Chondrocyte (in vitro differentiated cells): ENCODE measurements around the gene PPP2R2D. TPM values are rescaled to one million over a fixed set of nuclear protein-coding genes. Genes with fewer than 3 reads are reported as not detected.

Experiments
- DNase-seq: peaks from one replicate; pipeline ENCODE4 v3.0.0; 2021; ENCODE audit warnings: mixed read lengths, low spot score
- H3K27ac Mint-ChIP-seq: one replicate; pipeline ENCODE4 v1.8.0; 2021; ENCODE audit warnings: mild to moderate bottlenecking, moderate library complexity, mixed read lengths; ENCODE audit not compliant: unreplicated experiment
- H3K27me3 Mint-ChIP-seq: 2 replicates; pipeline ENCODE4 v1.8.0; 2021; ENCODE audit warnings: low read depth, mixed read lengths
- H3K36me3 Mint-ChIP-seq: 2 replicates; pipeline ENCODE4 v1.8.0; 2021; ENCODE audit warnings: low read depth, mixed read lengths
- H3K4me1 Mint-ChIP-seq: 2 replicates; pipeline ENCODE4 v1.8.0; 2021; ENCODE audit warnings: low read depth, mild to moderate bottlenecking, mixed read lengths
- H3K4me3 Mint-ChIP-seq: one replicate; pipeline ENCODE4 v1.8.0; 2021; ENCODE audit warnings: mild to moderate bottlenecking, moderate library complexity, mixed read lengths; ENCODE audit not compliant: unreplicated experiment
- H3K9me3 Mint-ChIP-seq: 2 replicates; pipeline ENCODE4 v1.8.0; 2021; ENCODE audit warnings: low read depth, mixed read lengths
- total RNA-seq: library from RNA; stranded (reverse); gene quantifications from 3 replicates; pipeline ENCODE4 v1.2.1, GENCODE V29; 2021
- TF ChIP-seq, protein P1 (sequence below): fragments of 200-600 bp; sonication (generic); IDR thresholded peaks from 2 replicates; pipeline ENCODE4 v1.5.0; 2021; ENCODE audit warnings: antibody characterized with exemption, mild to moderate bottlenecking, moderate library complexity

The PPP2R2D gene
- total RNA-seq, 1 donor from 2014 or later: 24.3 TPM

GRCh38 chr10:131902211-131902610, 1.4 kb downstream of the PPP2R2D start:
- Mint-ChIP-seq H3K4me3 (peak overlapping the region; percentile 81), H3K27me3 (peaks cover 16% of the 10 kb centered on the region), H3K4me1 (peaks cover 41% of the 10 kb centered on the region), H3K9me3 (no peaks in the 10 kb centered on the region), H3K27ac (peak overlapping the region; percentile 83), H3K36me3 (no peaks in the 10 kb centered on the region)
- TF ChIP-seq, protein P1, sequence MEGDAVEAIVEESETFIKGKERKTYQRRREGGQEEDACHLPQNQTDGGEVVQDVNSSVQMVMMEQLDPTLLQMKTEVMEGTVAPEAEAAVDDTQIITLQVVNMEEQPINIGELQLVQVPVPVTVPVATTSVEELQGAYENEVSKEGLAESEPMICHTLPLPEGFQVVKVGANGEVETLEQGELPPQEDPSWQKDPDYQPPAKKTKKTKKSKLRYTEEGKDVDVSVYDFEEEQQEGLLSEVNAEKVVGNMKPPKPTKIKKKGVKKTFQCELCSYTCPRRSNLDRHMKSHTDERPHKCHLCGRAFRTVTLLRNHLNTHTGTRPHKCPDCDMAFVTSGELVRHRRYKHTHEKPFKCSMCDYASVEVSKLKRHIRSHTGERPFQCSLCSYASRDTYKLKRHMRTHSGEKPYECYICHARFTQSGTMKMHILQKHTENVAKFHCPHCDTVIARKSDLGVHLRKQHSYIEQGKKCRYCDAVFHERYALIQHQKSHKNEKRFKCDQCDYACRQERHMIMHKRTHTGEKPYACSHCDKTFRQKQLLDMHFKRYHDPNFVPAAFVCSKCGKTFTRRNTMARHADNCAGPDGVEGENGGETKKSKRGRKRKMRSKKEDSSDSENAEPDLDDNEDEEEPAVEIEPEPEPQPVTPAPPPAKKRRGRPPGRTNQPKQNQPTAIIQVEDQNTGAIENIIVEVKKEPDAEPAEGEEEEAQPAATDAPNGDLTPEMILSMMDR: no peak
- DNase-seq: peak; percentile 40

DNA sequence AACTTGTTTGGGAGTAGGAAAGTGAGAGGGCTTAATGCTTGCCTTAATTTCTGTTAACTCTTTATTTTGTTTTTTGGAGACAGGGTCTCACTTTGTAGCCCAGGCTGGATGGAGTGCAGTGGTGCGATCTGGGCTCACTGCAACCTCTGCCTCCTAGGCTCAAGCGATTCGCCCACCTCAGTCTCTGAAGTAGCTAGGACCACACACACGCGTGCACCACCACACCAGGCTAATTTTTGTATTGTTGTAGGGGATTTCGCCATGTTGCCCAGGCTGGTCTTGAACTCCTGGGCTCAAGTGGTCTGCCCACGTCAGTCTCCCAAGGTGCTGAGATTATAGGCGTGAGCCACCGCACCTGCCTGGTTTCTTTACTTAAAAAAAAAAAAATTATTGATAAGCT, 1.9 kb downstream of the PPP2R2D start:
- peak; percentile 34 for DNase-seq
- Mint-ChIP-seq H3K4me3 (peak overlapping the region; percentile 81), H3K27me3 (peaks cover 16% of the 10 kb centered on the region), H3K9me3 (no peaks in the 10 kb centered on the region), H3K27ac (no peak overlapping the region), H3K36me3 (no peaks in the 10 kb centered on the region), H3K4me1 (peaks cover 41% of the 10 kb centered on the region)
- TF ChIP-seq, protein P1: no peak

DNA sequence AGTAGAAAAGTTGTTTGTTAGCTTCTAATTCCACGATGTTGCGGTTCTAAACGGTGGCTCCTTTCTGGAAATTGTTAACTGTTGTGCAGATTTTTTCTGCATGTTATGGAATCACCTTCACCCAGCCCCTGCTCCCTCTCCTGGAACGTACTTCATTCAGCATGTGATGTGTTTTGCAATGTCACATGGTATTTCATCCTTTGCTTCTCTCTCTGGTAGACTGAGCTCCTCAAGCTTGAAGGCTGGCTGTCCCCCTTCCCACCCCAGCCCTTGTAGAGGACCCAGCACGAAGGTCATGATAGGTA, 4.4 kb downstream of the PPP2R2D start:
- H3K27me3 Mint-ChIP-seq: no peaks in the 10 kb centered on the region
- H3K27ac Mint-ChIP-seq: no peak overlapping the region
- no peaks in the 10 kb centered on the region for H3K9me3 Mint-ChIP-seq
- TF ChIP-seq, protein P1: no peak
- H3K4me1 Mint-ChIP-seq: peaks cover 52% of the 10 kb centered on the region
- DNase-seq: no peak
- H3K36me3 Mint-ChIP-seq: no peaks in the 10 kb centered on the region
- H3K4me3 Mint-ChIP-seq: no peak overlapping the region

DNA sequence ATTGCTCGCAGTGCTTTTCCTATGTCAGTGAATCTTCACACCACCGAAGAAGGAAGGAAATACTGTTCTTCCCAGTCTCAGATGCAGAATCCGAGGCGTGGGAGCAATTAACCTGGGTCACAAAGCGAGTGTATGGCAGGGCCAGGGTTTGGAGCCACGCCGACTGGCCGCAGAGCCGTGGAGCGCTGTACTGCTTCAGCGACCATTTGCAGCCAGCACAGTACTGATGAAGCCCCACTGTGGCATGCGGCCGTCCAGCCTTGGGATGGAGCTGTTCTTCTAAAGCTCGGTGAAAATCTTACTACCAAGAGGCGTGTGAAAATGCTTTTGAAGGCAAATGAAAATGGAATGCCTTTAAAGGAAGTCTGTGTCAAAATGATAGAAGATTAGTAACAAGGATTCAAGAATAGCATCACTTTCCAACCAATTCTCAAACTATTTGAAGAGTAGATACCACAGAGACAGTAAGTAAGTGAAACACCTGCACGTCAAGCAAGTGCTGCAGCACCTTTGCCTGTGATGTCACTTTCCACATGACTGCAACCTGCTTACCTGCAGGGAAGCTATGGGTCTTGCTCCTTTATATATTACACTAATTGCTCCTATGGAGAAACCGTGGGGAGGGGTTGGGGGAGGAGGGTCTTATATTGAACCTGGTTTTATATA, 4.9 kb downstream of the PPP2R2D start:
- peak; percentile 66 for DNase-seq
- Mint-ChIP-seq H3K4me3 (no peak overlapping the region), H3K4me1 (peaks cover 52% of the 10 kb centered on the region), H3K27me3 (no peaks in the 10 kb centered on the region), H3K36me3 (no peaks in the 10 kb centered on the region), H3K27ac (no peak overlapping the region), H3K9me3 (no peaks in the 10 kb centered on the region)
- TF ChIP-seq, protein P1: no peak

- Mint-ChIP-seq H3K4me1 (peaks cover 52% of the 10 kb centered on the region), H3K27me3 (no peaks in the 10 kb centered on the region), H3K9me3 (no peaks in the 10 kb centered on the region), H3K36me3 (no peaks in the 10 kb centered on the region), H3K4me3 (no peak overlapping the region), H3K27ac (no peak overlapping the region)
- TF ChIP-seq, protein P1: no peak
- DNase-seq: no peak
Measured at GRCh38 chr10:131906269-131906639, 5.4 kb downstream of the PPP2R2D start.
